Fibroblast of mammary gland (primary cell): ENCODE measurements around the gene RNF115.
A peak's percentile ranks its signal among the peaks of the same experiment; 100 is the strongest.

Source experiments
- DNase-seq: peaks from one replicate; pipeline ENCODE4 v3.0.0-alpha.2; 2010; ENCODE audit warnings: low read depth
- H3K4me3 ChIP-seq: 2 replicates; pipeline ENCODE4 v1.5.1; 2011; ENCODE audit warnings: low read depth, mild to moderate bottlenecking, low read length, moderate library complexity; ENCODE audit not compliant: control insufficient read depth
- TF ChIP-seq, protein P1 (sequence below): conservative IDR thresholded peaks from 2 replicates; pipeline ENCODE4 v1.5.1; 2011; ENCODE audit warnings: low read depth, low read length, inconsistent platforms; ENCODE audit not compliant: control insufficient read depth, insufficient read depth

Gene RNF115

DNA sequence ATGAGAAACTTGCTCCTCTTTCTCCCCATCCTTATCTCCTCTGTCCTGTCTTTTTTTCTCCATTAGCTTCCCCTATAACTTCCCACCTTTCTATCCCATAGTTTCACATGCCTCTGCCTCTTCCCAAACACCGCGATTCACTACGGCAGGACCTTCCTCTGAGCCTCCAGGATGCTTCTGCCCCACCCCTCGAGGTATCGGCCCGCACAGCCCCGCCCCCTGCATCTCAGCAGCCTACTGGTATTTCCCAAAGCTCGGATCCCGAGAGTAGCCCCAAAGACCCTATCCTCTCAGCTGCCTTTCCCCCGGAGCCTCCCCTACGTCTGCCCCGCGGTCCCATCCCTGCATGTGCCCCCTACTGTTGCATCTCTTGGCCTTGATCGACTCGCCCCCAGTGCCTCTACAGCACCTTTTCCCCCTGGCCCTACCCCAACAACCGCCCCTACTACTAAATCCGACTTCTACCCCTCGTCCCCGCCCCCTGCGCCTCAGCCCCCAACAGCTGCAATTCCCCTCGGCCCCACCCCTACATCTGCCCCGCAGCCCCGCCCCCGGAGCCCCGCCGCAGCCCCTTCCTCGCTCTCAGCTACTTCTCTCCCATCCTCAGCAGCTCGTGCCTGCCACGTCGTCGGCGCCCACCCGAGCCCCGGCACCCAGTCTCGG lies 34.5 kb upstream of the RNF115 start:
- TF ChIP-seq, protein P1, sequence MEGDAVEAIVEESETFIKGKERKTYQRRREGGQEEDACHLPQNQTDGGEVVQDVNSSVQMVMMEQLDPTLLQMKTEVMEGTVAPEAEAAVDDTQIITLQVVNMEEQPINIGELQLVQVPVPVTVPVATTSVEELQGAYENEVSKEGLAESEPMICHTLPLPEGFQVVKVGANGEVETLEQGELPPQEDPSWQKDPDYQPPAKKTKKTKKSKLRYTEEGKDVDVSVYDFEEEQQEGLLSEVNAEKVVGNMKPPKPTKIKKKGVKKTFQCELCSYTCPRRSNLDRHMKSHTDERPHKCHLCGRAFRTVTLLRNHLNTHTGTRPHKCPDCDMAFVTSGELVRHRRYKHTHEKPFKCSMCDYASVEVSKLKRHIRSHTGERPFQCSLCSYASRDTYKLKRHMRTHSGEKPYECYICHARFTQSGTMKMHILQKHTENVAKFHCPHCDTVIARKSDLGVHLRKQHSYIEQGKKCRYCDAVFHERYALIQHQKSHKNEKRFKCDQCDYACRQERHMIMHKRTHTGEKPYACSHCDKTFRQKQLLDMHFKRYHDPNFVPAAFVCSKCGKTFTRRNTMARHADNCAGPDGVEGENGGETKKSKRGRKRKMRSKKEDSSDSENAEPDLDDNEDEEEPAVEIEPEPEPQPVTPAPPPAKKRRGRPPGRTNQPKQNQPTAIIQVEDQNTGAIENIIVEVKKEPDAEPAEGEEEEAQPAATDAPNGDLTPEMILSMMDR: no peak
- no peak for DNase-seq
- peak overlapping the region; percentile 80 for H3K4me3 ChIP-seq

DNA sequence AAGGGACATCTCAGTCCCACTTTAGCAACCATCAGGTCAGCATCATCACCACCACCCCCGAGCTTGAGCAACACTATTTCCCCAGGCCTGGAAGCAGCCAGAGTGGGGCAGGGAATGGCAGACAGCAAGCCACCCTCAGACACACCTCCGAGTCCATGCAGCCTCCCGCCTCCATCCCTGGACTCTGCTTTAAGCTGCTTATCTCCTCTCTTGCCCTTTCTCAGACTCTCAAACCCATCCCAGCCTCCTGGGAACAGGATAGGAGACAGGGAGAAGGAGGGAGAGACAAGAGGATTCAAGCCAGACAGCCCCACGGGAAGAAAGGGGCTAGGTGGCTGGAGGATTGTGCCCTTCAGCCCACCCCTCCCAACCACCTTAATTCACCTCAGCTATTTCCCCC lies 33.3 kb upstream of the RNF115 start:
- TF ChIP-seq, protein P1: no peak
- DNase-seq: no peak
- H3K4me3 ChIP-seq: no peak overlapping the region

DNA sequence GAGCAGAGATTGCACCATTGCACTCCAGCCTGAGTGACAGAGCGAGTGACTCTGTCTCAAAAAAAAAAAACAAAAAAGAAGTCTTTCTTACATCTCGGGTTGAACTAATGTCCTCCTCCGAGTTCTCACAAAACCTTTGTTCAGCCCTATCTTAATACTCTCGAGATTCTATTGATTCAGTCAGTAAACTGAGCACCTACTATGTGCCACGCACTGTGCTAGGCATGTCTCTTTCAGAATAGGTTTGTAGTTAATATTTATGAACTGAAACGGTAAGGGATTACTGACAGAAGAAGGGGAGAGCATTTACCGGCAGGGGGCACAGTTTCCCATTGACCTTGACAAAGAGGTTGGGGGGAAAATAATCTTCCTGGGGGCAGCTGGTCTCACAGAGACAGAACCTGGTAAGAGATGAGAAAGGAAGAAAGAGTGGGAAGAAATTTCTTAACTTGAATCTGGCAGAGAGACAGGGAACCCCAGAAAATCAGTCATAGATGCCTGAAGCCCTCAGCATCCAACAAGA lies 31.6 kb upstream of the RNF115 start:
- TF ChIP-seq, protein P1: peak; percentile 26
- H3K4me3 ChIP-seq: no peak overlapping the region
- DNase-seq: no peak

DNA sequence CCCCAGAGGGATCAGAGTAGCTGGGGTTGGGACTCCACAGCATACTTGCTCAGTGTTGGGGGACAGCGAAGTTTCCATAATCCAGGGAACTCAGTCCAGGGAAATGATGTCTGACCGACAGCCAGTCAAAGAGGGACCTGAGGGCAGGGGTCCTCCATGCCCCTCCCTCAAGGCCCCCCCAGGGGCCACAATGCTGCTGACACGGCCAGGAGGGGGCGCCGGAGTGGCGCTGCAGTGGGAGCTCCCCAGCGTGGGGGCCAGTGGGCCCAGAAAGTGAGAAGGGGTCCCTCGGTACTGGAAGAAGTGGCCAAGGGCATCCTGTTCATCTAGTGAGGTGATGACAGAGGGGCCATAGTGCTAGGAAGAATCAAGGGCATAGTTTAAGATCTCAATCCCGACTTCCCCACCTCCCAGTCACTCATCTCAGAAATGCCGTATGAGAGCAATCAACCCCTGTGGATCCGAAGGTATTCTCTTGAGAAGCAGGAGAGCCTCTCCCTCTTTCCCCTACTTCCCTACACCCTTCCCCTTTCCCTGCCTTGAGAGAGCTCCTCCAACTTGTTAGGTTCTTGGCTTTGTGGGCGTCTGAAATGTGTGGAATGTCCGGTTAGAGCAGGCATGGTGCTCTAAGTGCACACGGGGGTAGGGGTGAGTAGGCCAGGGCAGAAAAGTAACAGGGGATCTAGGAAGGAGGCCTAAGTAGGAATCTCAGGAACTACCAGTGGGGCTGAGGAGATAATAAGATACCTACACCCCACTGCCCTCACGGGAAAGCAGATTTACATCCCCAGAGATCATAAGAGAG lies 25.7 kb upstream of the RNF115 start:
- TF ChIP-seq, protein P1: peak; percentile 46
- H3K4me3 ChIP-seq: no peak overlapping the region
- peak; percentile 55 for DNase-seq

DNA sequence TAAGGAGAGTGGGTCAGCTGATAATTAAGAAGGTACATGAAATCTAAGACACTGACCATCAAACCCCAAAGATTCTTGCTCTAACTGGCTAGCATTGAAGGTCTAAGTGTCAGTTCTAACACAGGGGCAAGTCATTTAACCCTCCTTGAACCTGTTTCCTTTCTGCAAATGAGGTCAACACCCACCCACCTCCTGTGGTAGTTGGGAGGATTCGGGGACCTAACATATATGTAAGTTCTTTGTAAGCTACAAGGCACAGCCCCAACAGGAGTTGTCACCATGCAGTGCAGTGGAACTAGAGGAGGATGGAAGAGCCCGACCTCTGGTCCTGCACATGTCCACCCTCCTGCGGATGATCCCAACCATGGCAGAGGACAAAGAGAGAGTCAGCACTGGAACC lies 23.9 kb upstream of the RNF115 start:
- no peak overlapping the region for H3K4me3 ChIP-seq
- no peak for DNase-seq
- TF ChIP-seq, protein P1: no peak

DNA sequence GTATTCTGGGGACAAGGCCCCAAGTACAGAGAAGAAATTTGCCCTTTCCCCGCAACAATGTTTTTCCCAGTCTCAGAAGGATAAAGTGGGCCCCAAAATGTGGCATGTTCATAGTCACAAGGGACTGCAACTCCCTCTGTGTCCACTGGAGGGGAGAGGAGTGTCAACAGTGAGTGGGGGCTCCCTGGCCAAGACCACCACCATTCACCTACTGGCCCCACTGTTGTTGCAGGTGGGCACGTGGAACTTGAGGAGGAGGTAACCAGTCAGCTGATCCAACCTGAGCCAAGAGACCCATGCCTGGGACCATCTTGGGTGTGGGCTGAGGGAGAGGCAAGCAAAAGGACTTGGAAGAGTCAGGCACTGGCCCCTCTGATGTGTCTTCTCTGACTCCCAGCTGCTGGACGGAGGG lies 22.3 kb upstream of the RNF115 start:
- peak overlapping the region; percentile 59 for H3K4me3 ChIP-seq
- TF ChIP-seq, protein P1: peak; percentile 72
- DNase-seq: peak; percentile 41
